Mucosa of descending colon (tissue), 3 donors: ENCODE measurements around the gene CZIB. TPM values are rescaled to one million over a fixed set of nuclear protein-coding genes. Genes with fewer than 3 reads are reported as not detected.

ENCODE experiments used
- ATAC-seq: fragments of 200-7000 bp; cut with Tn5 transposase; one replicate; pipeline ENCODE4 v1.9.1; 2020; ENCODE audit warnings: mild to moderate bottlenecking, moderate library complexity
- DNase-seq, 3 donors: peaks; one replicate each; pipeline ENCODE4 v3.0.0-alpha.2; 2020
- H3K36me3 ChIP-seq: fragments of 200-600 bp; one replicate; pipeline ENCODE4 v1.8.0; 2021; ENCODE audit warnings: low read depth, mild to moderate bottlenecking
- H3K4me1 ChIP-seq: fragments of 200-600 bp; one replicate; pipeline ENCODE4 v1.8.0; 2021; ENCODE audit warnings: low read depth, mild to moderate bottlenecking
- H3K4me3 ChIP-seq: fragments of 200-600 bp; one replicate; pipeline ENCODE4 v1.8.0; 2021; ENCODE audit warnings: mild to moderate bottlenecking
- H3K9me3 ChIP-seq: fragments of 200-600 bp; one replicate; pipeline ENCODE4 v1.8.0; 2021; ENCODE audit warnings: mild to moderate bottlenecking
- CTCF ChIP-seq: fragments of 200-600 bp; IDR thresholded peaks from one replicate; pipeline ENCODE4 v1.8.0; 2022; ENCODE audit warnings: antibody characterized with exemption, mild to moderate bottlenecking
- intact Hi-C, 2 donors: fragments of 100-400 bp; cut with DNase I in 1 of 2; cut with micrococcal nuclease in 1 of 2; formaldehyde crosslinking; loops; one replicate each; pipeline versions ENCODE4 v1.11.0 to v1.11.1; 2022; cut with DNase I, micrococcal nuclease
- long read RNA-seq, 2 donors: library from polyadenylated mRNA; unstranded; transcript quantifications; one replicate each; pipeline ENCODE4 v2.0.0, GENCODE V29; 2019 to 2021
- total RNA-seq, 3 donors: library from RNA; stranded (reverse); fragmentation: NEBNext Ultra II Directional in 2 of 3; extraction: Animal tissue kit (Norgen Biotek cat#: 25700) in 2 of 3; gene quantifications; one replicate each; pipeline versions ENCODE4 v1.2.1 to v1.2.4, GENCODE V29; 2021 to 2023
- donor health status: DM: no; HTN: no; CAD: no; lungs with moderate emphysema.
- donor health status: DM: no; HTN: no; CAD: no.
- donor health status: DM: no; HTN: yes; CAD: no.

Gene CZIB
- 10 to 100 TPM; 38.1 to 65.7 (median 40.6) TPM for total RNA-seq
- long read RNA-seq, donor 1, transcript C1orf123-201 (8 exons, 1,085 nt) = major isoform, 30 of 44 reads
- long read RNA-seq, donor 1, partial matches to known transcripts = 3 of 44 reads
- long read RNA-seq, donor 1, other reads (novel, unspliced or antisense) = 5 of 44 reads
- long read RNA-seq, donor 2, transcript C1orf123-201 (8 exons, 1,085 nt) = major isoform, 13 of 19 reads
- long read RNA-seq, donor 2, partial matches to known transcripts = 0 of 19 reads
- long read RNA-seq, donor 2, other reads (novel, unspliced or antisense) = 2 of 19 reads

DNA sequence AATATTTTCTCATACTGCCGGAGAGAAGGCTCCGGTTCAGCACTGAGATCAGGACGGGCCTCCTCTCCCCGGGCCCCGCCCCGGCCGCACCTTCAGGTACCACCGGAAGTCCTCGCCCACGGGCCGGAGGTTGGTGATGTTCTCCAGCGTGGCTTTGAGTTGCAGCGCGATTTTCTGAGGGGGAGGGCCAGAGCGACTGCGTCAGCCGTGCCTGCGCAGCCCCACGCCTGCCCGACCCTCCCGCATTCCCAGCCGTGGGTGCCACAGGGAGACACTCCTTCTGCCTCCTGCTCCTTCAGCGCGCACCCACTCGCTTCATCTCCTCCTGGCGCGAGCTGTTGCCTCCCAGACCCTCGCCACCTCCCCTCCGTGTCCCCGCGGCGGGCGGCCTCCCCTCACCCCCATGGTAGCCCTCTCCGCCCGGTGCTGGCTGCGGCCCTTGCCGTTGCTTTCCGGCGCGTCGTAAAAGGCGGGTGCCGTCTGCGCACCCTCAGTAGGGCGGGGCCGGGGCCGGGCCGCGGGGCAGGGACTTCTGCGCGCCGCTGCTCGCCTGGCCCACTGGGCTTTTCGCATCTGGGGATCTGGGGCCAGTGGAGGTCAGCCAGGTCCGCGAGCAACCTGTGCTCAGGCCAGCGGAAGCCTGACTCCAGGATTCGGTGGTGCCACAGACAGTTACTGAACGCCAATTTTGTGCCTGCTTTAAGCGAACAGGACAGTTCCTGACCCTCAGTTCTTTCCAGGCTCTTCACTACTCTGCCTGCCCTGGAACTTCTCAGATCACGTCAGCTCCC, at the start of gene CZIB:
Gene CZIB, minus strand, starts transcription at position 464 of the 791 bp plus-strand sequence. Its CDS starts 59 bp downstream, at position 405.
- H3K9me3 ChIP-seq = no peaks in the 10 kb centered on the region
- no peaks in the 10 kb centered on the region for H3K36me3 ChIP-seq
- H3K4me3 ChIP-seq = peak within 1 kb of the TSS; percentile 58
- intact Hi-C loops = no loop called here
- no peak for TF ChIP-seq CTCF
- DNase-seq = peak; percentile 97 to 98 (median 97)
- ATAC-seq = peak; percentile 98
- H3K4me1 ChIP-seq = peaks cover 10% of the 10 kb centered on the region

- H3K36me3 ChIP-seq = no peaks in the 10 kb centered on the region
- H3K4me3 ChIP-seq = no peak overlapping the region
- H3K9me3 ChIP-seq = no peaks in the 10 kb centered on the region
- DNase-seq (no peak), ATAC-seq (no peak)
- TF ChIP-seq CTCF = no peak
- no peaks in the 10 kb centered on the region for H3K4me1 ChIP-seq
- intact Hi-C loops = no loop called here
Measured at GRCh38 chr1:53270107-53270506, 49.7 kb upstream of the CZIB start.

DNA sequence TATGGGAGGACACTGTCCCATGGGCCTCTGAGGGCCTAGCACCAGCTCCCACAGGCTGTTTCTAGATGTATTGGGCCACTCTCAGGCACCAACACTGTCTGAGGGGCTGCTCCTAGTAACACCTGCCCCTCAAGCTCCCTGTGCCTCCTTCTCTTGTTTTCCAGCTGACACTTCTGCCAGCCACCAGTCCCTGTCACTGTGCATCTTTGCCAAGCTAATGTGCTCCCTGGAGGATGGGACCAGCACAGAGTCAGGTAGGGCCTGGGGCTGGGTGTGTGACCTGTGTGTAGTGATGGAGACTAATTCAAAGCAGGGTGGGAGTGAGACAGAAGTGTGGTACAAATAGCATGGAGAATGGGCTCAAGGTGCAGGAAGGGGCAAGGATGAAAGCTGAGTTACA, 47.3 kb upstream of the CZIB start:
- no peaks in the 10 kb centered on the region for H3K9me3 ChIP-seq
- no peaks in the 10 kb centered on the region for H3K4me1 ChIP-seq
- no peak for DNase-seq
- H3K36me3 ChIP-seq = no peaks in the 10 kb centered on the region
- intact Hi-C loops = no loop called here
- H3K4me3 ChIP-seq = no peak overlapping the region
- no peak for ATAC-seq
- no peak for TF ChIP-seq CTCF

DNA sequence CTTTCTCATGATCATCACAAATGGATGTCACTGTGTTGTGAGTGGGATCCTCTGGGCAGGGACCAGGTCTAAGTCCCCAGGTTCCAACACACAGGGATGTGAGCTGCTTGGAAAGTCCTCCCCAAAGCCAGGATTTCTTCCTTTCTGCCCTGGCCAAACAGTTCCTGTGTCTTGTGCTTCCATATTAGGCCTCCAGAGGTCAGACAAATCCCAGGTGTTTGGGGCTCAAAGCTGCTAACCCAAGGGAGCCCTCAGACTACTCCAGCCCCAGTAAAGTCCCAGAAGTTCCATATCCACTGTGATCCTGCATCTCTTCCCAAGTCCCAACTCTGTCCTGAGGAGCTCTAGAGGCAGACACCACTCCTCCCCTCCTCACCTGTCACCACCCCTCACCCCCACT, 45.6 kb upstream of the CZIB start:
- Histone ChIP-seq H3K36me3 (no peaks in the 10 kb centered on the region), H3K4me1 (no peaks in the 10 kb centered on the region), H3K9me3 (no peaks in the 10 kb centered on the region), H3K4me3 (no peak overlapping the region)
- DNase-seq (no peak), ATAC-seq (no peak)
- TF ChIP-seq CTCF = no peak
- intact Hi-C loops = no loop called here

GRCh38 chr1:53265581-53265980, 45.1 kb upstream of the CZIB start:
- no peak for ATAC-seq
- no peaks in the 10 kb centered on the region for H3K9me3 ChIP-seq
- H3K4me3 ChIP-seq = no peak overlapping the region
- no peaks in the 10 kb centered on the region for H3K4me1 ChIP-seq
- DNase-seq = no peak
- no peaks in the 10 kb centered on the region for H3K36me3 ChIP-seq
- TF ChIP-seq CTCF = no peak
- intact Hi-C loops = no loop called here
